A549 (cell line): Measurements from ENCODE around the gene GRK2. TPM values are rescaled to one million over a fixed set of nuclear protein-coding genes. Genes with fewer than 3 reads are reported as not detected.

Source experiments
- ATAC-seq, 2 experiments: fragments of 200-7000 bp in 1 of 2; fragments of >200 bp in 1 of 2; cut with Nextera tagmentation in 1 of 2; cut with Tn5 transposase in 1 of 2; 3 replicates each; pipeline versions ENCODE4 v1.8.0 to v1.9.1; 2018 to 2020; ENCODE audit warnings: mild to moderate bottlenecking in 1 of 2, moderate library complexity in 1 of 2
- CTCF ChIA-PET: fragments of 300-600 bp; sonication (Branson Sonifier 250); formaldehyde crosslinking; extraction: SDS; loops from one replicate; lab custom pipeline; 2021; ENCODE audit warnings: antibody characterized with exemption, inconsistent platforms; lab: Yijun Ruan, JAX
- POLR2A ChIA-PET: fragments of 350-600 bp; formaldehyde crosslinking; extraction: SDS; loops from one replicate; lab custom pipeline; 2021; ENCODE audit warnings: antibody characterized with exemption, inconsistent platforms; lab: Yijun Ruan, JAX
- DNase-seq, 2 experiments: peaks; one replicate each; pipeline versions ENCODE4 v3.0.0 to v3.0.0-alpha.2; 2011 to 2016; ENCODE audit warnings: low read depth in 1 of 2, low spot score in 1 of 2
- FAIRE-seq: peaks from 2 replicates; lab custom pipeline; 2011; peaks lifted over from hg19 to GRCh38; lab: Jason Lieb, UNC
- H3K27ac ChIP-seq, 2 experiments: fragments of >200 bp; sonication (Bioruptor Twin); formaldehyde crosslinking; 3 replicates each; pipeline ENCODE4 v1.5.1; 2016 to 2017
- H3K4me1 ChIP-seq: fragments of >200 bp; sonication (Bioruptor Twin); formaldehyde crosslinking; 3 replicates; pipeline ENCODE4 v1.6.1; 2016
- H3K4me2 ChIP-seq: fragments of >200 bp; sonication (Bioruptor Twin); formaldehyde crosslinking; 3 replicates; pipeline ENCODE4 v1.6.1; 2016
- H3K4me3 ChIP-seq: fragments of >200 bp; sonication (Bioruptor Twin); formaldehyde crosslinking; 3 replicates; pipeline ENCODE4 v1.5.1; 2016
- H3K9me3 ChIP-seq: fragments of >200 bp; sonication (Bioruptor Twin); formaldehyde crosslinking; 3 replicates; pipeline ENCODE4 v1.6.1; 2016
- CBX2 ChIP-seq: fragments of 200-600 bp; sonication (generic); IDR thresholded peaks from 2 replicates; pipeline ENCODE4 v1.6.1; 2016; ENCODE audit warnings: low read depth, mild to moderate bottlenecking, borderline replicate concordance
- CBX8 ChIP-seq: fragments of 200-600 bp; sonication (generic); IDR thresholded peaks from 2 replicates; pipeline ENCODE4 v1.6.1; 2016
- CHD4 ChIP-seq: fragments of 200-600 bp; sonication (generic); IDR thresholded peaks from 2 replicates; pipeline ENCODE4 v1.6.1; 2016; ENCODE audit warnings: antibody characterized with exemption, mild to moderate bottlenecking, borderline replicate concordance
- EP300 ChIP-seq, 2 experiments: fragments of >200 bp; sonication (Bioruptor Twin); formaldehyde crosslinking; IDR thresholded peaks; 2 replicates in 1 of 2; 3 replicates in 1 of 2; pipeline ENCODE4 v1.6.1; 2016 to 2017
- ESRRA ChIP-seq: fragments of 150-350 bp; IDR thresholded peaks from 2 replicates; pipeline ENCODE4 v1.6.1; 2014; ENCODE audit warnings: mild to moderate bottlenecking, low read length, borderline replicate concordance
- GATA3 ChIP-seq: IDR thresholded peaks from 2 replicates; pipeline ENCODE4 v1.6.1; 2012; ENCODE audit warnings: borderline replicate concordance
- HDAC2 ChIP-seq: fragments of 200-600 bp; sonication (generic); IDR thresholded peaks from 2 replicates; pipeline ENCODE4 v1.6.1; 2016
- HEYL ChIP-seq: fragments of 250-450 bp; sonication (Bioruptor Pico); IDR thresholded peaks from 2 replicates; pipeline ENCODE4 v1.8.0; 2021; ENCODE audit warnings: mild to moderate bottlenecking, moderate library complexity
- HOXB13 ChIP-seq: fragments of 250-450 bp; sonication (Bioruptor Pico); IDR thresholded peaks from 2 replicates; pipeline ENCODE4 v1.5.0; 2020; ENCODE audit warnings: low read depth, mild to moderate bottlenecking, moderate library complexity
- JUNB ChIP-seq: fragments of >200 bp; sonication (Bioruptor Twin); formaldehyde crosslinking; IDR thresholded peaks from 2 replicates; pipeline ENCODE4 v1.6.1; 2016
- NPAS2 ChIP-seq: fragments of 250-450 bp; sonication (Bioruptor Pico); IDR thresholded peaks from 2 replicates; pipeline ENCODE4 v1.8.0; 2022; ENCODE audit warnings: mild to moderate bottlenecking, moderate library complexity, borderline replicate concordance
- PBX3 ChIP-seq: IDR thresholded peaks from 2 replicates; pipeline ENCODE4 v1.6.1; 2012
- RARB ChIP-seq: fragments of 250-450 bp; sonication (Bioruptor Pico); IDR thresholded peaks from 2 replicates; pipeline ENCODE4 v1.8.0; 2021; ENCODE audit warnings: mild to moderate bottlenecking, moderate library complexity
- USF2 ChIP-seq: fragments of 450-650 bp; IDR thresholded peaks from 2 replicates; pipeline ENCODE4 v1.6.1; 2014; ENCODE audit warnings: antibody characterized with exemption
- ZNF302 ChIP-seq: fragments of 250-450 bp; sonication (Bioruptor Pico); IDR thresholded peaks from 2 replicates; pipeline ENCODE4 v1.9.0; 2021; ENCODE audit warnings: inconsistent platforms, mild to moderate bottlenecking, moderate library complexity
- WGBS: methylation state at CpG from one replicate; pipeline ENCODE4 v1.1.6; 2017; ENCODE audit errors: missing lambda C conversion rate; 5-methylcytosine and 5-hydroxymethylcytosine counted together
- polyA plus RNA-seq, 4 experiments: library from polyadenylated mRNA; depleted of rRNA in 3 of 4; stranded (reverse); fragments of >200 nt; fragmentation: RNase III in 1 of 4; extraction: RNeasy Plus Mini Kit Qiagen cat#74134 plus additional on column Dnase treatment in 1 of 4; gene quantifications; 2 replicates in 3 of 4; 3 replicates in 1 of 4; pipeline ENCODE4 v1.2.3, GENCODE V29; 2011 to 2017
- TF ChIP-seq, protein P1 (sequence below): fragments of 250-450 bp; sonication (Bioruptor Pico); IDR thresholded peaks from 2 replicates; pipeline ENCODE4 v1.5.0; 2020; ENCODE audit warnings: low read depth, mild to moderate bottlenecking, moderate library complexity
- TF ChIP-seq, protein P2 (sequence below): fragments of 150-350 bp; IDR thresholded peaks from 2 replicates; pipeline ENCODE4 v1.6.1; 2014; ENCODE audit warnings: low read depth, mild to moderate bottlenecking, low read length

Gene GRK2
- polyA plus RNA-seq, 2 of the 4 experiments (the other 2 are of a cell fraction): 20.5 to 29.7 TPM

DNA sequence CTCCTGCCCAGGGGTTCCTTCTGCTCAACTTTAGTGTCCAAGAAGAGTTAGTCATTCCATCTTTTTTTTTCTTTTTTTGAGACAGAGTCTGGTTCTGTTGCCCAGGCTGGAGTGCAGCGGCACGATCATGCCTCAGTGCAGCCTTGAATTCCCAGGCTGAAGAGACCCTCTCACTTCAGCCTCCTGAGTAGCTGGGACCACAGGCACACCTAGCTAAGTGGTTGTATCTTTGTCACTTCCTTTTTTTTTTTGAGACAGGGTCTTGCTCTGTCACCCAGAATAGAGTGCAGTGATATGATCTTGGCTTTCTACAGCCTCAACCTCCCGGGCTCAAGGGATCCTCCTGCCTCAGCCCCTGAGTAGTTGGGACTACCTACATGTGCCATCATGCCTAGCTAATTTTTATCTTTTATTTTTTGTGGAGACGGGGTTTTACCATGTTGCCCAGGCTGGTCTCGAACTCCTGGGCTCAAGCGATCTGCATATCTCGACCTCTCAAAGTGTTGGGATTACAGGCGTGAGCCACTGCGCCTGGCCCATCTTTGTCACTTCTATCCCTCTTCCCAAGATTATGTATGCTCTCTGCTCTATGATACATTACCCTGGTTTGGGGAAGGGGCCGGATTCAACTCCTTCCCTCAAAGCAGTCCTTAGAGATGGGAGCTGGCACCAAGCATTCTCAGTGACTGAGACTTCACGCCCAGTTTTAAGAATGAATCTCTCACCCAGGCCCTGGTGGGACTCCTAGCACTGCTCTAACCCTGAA is 47.0 kb downstream of the GRK2 start:
- peaks cover 8% of the 10 kb centered on the region for H3K4me1 ChIP-seq
- no peak overlapping the region for H3K4me3 ChIP-seq
- CTCF ChIA-PET: interaction anchor here (1.0 to 12.3 kb wide), 7 partner anchors 24 to 70 kb away, joined by 3 to 178 read pairs (median 4); partner anchors contain the start of gene ANKRD13D

GRCh38 chr11:67314218-67314617 is 47.9 kb downstream of the GRK2 start:
- H3K4me1 ChIP-seq: peaks cover 14% of the 10 kb centered on the region

More for the DNA sequence above, 47.0 kb downstream of the GRK2 start:
- no peak overlapping the region; a peak in 1 of 6 replicates for H3K27ac ChIP-seq
- WGBS: 91% methylated on average over 11 of the region's 11 CpGs
- no peak overlapping the region for H3K4me2 ChIP-seq
- H3K9me3 ChIP-seq: no peaks in the 10 kb centered on the region
- TF ChIP-seq ESRRA (no peak), CHD4 (no peak), CBX2 (no peak), RARB (no peak), CBX8 (no peak), GATA3 (no peak), HEYL (no peak), JUNB (no peak), ZNF302 (CRISPR knock-in tag) (no peak), HDAC2 (no peak)
- TF ChIP-seq, protein P1, sequence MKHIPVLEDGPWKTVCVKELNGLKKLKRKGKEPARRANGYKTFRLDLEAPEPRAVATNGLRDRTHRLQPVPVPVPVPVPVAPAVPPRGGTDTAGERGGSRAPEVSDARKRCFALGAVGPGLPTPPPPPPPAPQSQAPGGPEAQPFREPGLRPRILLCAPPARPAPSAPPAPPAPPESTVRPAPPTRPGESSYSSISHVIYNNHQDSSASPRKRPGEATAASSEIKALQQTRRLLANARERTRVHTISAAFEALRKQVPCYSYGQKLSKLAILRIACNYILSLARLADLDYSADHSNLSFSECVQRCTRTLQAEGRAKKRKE (CRISPR knock-in tag): no peak
- FAIRE-seq (no peak), ATAC-seq (no peak), DNase-seq (no peak)
- POLR2A ChIA-PET: no interaction called here

DNA sequence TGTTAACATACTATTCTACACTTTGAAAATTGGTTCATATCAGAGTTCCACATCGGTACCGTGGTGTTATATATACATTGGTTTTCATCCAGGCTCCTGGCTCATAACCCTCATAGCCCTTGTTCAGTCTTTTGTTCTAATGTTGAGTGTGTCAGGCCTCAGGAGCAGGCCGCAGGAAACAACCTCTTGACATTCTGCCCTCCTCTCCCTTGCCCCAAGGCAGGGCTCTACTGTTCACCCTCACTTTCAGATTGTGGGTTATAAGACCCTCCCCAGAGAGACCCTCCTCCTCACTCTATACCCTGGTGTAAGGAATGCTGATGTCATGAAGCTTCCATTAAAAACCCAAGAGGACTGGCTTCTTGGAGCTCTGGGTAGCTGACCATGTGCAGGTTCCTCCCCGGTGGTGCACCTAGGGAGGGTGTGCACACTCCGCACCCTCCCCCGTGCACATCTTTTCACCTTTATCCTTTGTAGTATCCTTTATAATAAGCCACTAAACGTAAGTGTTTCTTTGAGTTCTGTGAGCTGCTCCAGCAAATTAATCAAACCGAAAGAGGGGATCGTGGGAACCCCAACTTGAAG is 49.1 kb downstream of the GRK2 start:
- Histone ChIP-seq H3K27ac (no peak overlapping the region), H3K4me3 (no peak overlapping the region), H3K4me1 (peaks cover 14% of the 10 kb centered on the region), H3K9me3 (no peaks in the 10 kb centered on the region), H3K4me2 (no peak overlapping the region)
- no peak for ATAC-seq
- TF ChIP-seq PBX3 (no peak), HOXB13 (CRISPR knock-in tag) (no peak), NPAS2 (CRISPR knock-in tag) (no peak), USF2 (no peak)
- TF ChIP-seq, protein P2, sequence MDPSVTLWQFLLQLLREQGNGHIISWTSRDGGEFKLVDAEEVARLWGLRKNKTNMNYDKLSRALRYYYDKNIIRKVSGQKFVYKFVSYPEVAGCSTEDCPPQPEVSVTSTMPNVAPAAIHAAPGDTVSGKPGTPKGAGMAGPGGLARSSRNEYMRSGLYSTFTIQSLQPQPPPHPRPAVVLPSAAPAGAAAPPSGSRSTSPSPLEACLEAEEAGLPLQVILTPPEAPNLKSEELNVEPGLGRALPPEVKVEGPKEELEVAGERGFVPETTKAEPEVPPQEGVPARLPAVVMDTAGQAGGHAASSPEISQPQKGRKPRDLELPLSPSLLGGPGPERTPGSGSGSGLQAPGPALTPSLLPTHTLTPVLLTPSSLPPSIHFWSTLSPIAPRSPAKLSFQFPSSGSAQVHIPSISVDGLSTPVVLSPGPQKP: no peak
- DNase-seq: no peak
- WGBS: 93% methylated on average over 9 of the region's 9 CpGs
- ChIA-PET CTCF (interaction anchor here (0.6 to 12.3 kb wide), 11 partner anchors 12 to 846 kb away, joined by 3 to 178 read pairs (median 4); partner anchors contain the start of gene SSH3), POLR2A (interaction anchor here (2.5 kb wide), 1 partner anchor 49 kb away, joined by 11 read pairs; the partner anchor contains the start of gene GRK2)
- no peak for FAIRE-seq

More at GRCh38 chr11:67314218-67314617, 47.9 kb downstream of the GRK2 start:
- H3K9me3 ChIP-seq: no peaks in the 10 kb centered on the region
- H3K4me3 ChIP-seq: no peak overlapping the region
- no peak for TF ChIP-seq HDAC2
- no peak for TF ChIP-seq EP300 (IDR thresholded peaks at IDR 0.05)
- H3K27ac ChIP-seq: no peak overlapping the region
- WGBS: 97% methylated on average over 2 of the region's 2 CpGs
- POLR2A ChIA-PET: interaction anchor here (1.0 kb wide), 1 partner anchor 60 kb away, joined by 4 read pairs; no protein-coding TSS in a partner anchor
- no peak for FAIRE-seq
- CTCF ChIA-PET: interaction anchor here (1.0 to 12.3 kb wide), 8 partner anchors 14 to 69 kb away, joined by 3 to 178 read pairs (median 6); partner anchors contain the start of gene ANKRD13D
- ATAC-seq: no peak
- no peak overlapping the region for H3K4me2 ChIP-seq
- DNase-seq: no peak
